Skeletal muscle cell (primary cell): ENCODE data around the gene PPP1R9A.
"Not testable (repeated sequence)": the region's sequence is repeated elsewhere in the genome, so short reads cannot be mapped to it uniquely, and the experiment has no call there.

ENCODE experiments used
- DNase-seq: peaks from one replicate; pipeline ENCODE4 v3.0.0-alpha.2; 2010; ENCODE audit warnings: low read depth
- H3K4me3 ChIP-seq: 2 replicates; pipeline ENCODE4 v1.5.1; 2011; ENCODE audit warnings: low read depth, mild to moderate bottlenecking, control low read depth, low read length, moderate library complexity

PPP1R9A gene

GRCh38 chr7:94971051-94971867, 63.9 kb downstream of the PPP1R9A start:
- DNase-seq = no peak
- H3K4me3 ChIP-seq = no peak overlapping the region

GRCh38 chr7:94972296-94972695, 64.9 kb downstream of the PPP1R9A start:
- peak; percentile 20 for DNase-seq
- H3K4me3 ChIP-seq = no peak overlapping the region

GRCh38 chr7:94973844-94974243, 66.5 kb downstream of the PPP1R9A start:
- DNase-seq = no peak
- no peak overlapping the region for H3K4me3 ChIP-seq

GRCh38 chr7:94974423-94974822, 67.0 kb downstream of the PPP1R9A start:
- DNase-seq = no peak

GRCh38 chr7:94975336-94975735, 67.9 kb downstream of the PPP1R9A start:
- DNase-seq = peak; percentile 47
- H3K4me3 ChIP-seq = no peak overlapping the region

More at GRCh38 chr7:94974423-94974822, 67.0 kb downstream of the PPP1R9A start:
- H3K4me3 ChIP-seq = no peak overlapping the region

- H3K4me3 ChIP-seq = no peak overlapping the region
- no peak for DNase-seq
Measured at GRCh38 chr7:94980418-94981142, 73.2 kb downstream of the PPP1R9A start.

- no peak overlapping the region for H3K4me3 ChIP-seq
- DNase-seq = no peak
Measured at GRCh38 chr7:94995921-94996320, 88.5 kb downstream of the PPP1R9A start.

GRCh38 chr7:94996369-94996768, 89.0 kb downstream of the PPP1R9A start:
- H3K4me3 ChIP-seq = no peak overlapping the region

GRCh38 chr7:94997547-94997946, 90.2 kb downstream of the PPP1R9A start:
- DNase-seq = no peak
- H3K4me3 ChIP-seq = no peak overlapping the region

More at GRCh38 chr7:94996369-94996768, 89.0 kb downstream of the PPP1R9A start:
- no peak for DNase-seq

- no peak overlapping the region for H3K4me3 ChIP-seq
- no peak for DNase-seq
Measured at GRCh38 chr7:94998266-94999068, 91.1 kb downstream of the PPP1R9A start.

- H3K4me3 ChIP-seq = no peak overlapping the region
Measured at GRCh38 chr7:94999069-94999351, 91.6 kb downstream of the PPP1R9A start.

GRCh38 chr7:94999601-95000000, 92.2 kb downstream of the PPP1R9A start:
- DNase-seq, H3K4me3 ChIP-seq: not testable (repeated sequence)

More at GRCh38 chr7:94999069-94999351, 91.6 kb downstream of the PPP1R9A start:
- no peak for DNase-seq

- no peak overlapping the region for H3K4me3 ChIP-seq
- DNase-seq = no peak
Measured at GRCh38 chr7:95001258-95001657, 93.9 kb downstream of the PPP1R9A start.

GRCh38 chr7:95001815-95002561, 94.6 kb downstream of the PPP1R9A start:
- no peak overlapping the region for H3K4me3 ChIP-seq
- no peak for DNase-seq

GRCh38 chr7:95002775-95003174, 95.4 kb downstream of the PPP1R9A start:
- no peak overlapping the region for H3K4me3 ChIP-seq
- no peak for DNase-seq

GRCh38 chr7:95004618-95005247, 97.3 kb downstream of the PPP1R9A start:
- no peak for DNase-seq
- H3K4me3 ChIP-seq = no peak overlapping the region

- DNase-seq = no peak
- H3K4me3 ChIP-seq = no peak overlapping the region
Measured at GRCh38 chr7:95006010-95006409, 98.6 kb downstream of the PPP1R9A start.

- not testable (repeated sequence) for DNase-seq, H3K4me3 ChIP-seq
Measured at GRCh38 chr7:95008773-95009172, 101.4 kb downstream of the PPP1R9A start.
